ENCODE measurements around the gene SPATA20.

Gene SPATA20

DNA sequence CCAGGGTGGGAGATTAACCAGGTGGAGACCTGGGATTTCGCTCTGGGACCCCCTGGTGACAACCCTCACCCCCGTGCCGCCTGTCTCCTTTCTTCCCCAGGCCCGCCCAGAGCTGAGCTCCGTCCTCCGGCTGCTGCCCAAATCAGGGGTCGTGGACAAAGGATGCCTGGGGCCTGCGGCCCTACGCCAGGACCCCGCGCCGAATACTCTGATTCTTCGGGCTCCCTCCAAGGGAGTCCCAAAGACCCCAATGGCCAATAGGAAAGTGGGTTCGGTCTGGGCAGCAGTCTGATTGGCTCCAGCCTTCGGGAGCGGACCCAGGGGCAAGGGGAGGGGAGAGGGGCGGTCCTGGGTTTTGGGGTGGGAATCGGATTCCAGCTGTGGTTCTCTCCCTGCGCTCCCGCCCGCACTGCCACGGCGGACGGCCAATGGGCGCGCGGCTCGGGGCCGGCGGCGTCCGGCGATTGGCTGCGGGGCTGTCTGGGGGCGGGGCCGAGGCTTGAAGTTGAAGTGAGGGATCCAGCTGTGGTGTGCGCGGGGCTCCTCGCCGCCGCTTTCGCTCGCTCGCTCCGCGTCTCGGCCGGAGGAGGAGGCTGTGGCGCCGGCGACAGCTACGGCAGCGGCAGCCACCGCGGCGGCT lies 13.3 kb downstream of the SPATA20 start, which contains the start of gene CACNA1G:
Gene CACNA1G (plus strand): TSS at position 531 of the 640 bp plus-strand sequence. CDS start 745 bp downstream, outside the sequence.
- no peak for DNase-seq

DNA sequence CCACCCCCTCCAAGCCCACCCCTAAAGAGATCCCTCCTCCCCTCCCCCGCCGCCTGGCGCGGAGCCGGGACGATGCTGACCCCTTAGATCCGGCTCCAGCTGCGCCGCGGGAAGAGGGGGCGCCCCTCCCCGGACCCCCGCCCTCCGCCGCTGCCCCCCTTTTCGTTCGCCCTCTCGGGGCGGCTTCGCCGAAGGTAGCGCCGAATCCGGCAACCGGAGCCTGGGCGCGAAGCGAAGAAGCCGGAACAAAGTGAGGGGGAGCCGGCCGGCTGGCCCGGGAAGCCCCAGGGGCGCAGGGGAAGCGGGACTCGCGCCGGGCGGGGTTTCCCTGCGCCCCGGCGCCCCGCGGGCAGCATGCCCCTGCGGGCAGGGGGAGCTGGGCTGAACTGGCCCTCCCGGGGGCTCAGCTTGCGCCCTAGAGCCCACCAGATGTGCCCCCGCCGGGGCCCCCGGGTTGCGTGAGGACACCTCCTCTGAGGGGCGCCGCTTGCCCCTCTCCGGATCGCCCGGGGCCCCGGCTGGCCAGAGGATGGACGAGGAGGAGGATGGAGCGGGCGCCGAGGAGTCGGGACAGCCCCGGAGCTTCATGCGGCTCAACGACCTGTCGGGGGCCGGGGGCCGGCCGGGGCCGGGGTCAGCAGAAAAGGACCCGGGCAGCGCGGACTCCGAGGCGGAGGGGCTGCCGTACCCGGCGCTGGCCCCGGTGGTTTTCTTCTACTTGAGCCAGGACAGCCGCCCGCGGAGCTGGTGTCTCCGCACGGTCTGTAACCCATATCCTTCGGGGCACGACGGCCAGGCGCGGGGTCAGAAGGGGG lies 14.2 kb downstream of the SPATA20 start:
- no peak for DNase-seq

DNA sequence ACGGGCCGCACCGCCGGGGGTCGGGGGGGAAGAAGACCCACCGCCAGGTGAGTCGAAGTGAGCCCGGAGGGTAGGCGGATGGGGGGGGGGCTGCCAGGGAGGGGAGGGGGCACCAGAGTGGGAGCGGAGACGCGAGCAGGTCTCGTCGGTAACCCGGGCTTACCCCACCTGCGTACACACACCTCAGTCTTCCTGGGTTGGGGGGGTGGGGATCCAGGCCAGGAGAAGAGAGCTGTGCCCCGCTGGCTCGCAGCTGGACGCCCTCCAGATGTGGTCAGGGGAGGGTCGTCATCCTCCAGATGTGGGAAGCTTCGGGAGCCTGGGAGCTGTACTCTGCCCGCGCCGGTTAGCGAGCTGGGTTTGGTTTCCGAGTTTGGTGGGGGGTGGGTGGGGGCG lies 14.8 kb downstream of the SPATA20 start:
- no peak for DNase-seq

DNA sequence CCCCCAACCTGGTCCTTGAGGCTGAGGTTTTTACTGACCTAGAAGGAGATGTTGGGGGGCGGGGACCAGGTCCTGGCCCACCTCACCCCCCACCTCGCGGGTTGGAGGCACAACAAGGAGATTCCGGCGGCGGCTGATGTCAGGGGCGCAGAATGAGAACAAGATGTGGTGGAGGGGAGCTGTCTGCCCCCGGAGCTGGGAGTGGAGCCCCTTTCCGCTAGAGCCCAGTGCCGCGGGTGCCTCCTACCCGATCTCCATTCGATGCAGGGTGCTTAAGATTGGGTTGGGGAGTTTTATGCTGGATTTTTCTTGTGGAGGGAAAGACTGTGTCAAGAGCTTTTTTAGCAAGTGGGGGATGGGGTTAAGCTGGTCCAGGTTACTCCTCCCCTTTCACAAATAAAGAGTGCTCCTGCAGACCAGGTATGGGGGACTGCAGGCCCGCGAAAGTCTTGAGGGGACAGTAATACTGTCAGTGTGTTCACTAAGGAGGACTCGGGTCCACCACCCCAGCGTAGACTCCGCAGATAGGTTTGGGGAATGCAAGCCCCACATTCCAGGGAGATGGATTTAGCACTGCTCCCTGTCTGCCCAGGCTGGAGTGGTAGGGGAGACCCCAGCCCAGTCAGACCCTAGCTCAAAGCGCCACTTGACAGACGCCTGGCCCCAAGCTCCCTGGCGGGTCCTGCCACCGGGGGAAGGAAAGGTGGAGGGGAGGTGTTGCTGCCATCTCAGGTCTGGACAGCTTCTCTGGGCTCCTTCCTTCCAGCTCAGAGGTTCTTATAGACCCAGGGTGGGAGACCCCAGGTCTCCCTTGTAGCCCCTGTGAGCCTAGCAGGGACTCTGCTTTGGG lies 15.5 kb downstream of the SPATA20 start:
- DNase-seq: no peak

DNA sequence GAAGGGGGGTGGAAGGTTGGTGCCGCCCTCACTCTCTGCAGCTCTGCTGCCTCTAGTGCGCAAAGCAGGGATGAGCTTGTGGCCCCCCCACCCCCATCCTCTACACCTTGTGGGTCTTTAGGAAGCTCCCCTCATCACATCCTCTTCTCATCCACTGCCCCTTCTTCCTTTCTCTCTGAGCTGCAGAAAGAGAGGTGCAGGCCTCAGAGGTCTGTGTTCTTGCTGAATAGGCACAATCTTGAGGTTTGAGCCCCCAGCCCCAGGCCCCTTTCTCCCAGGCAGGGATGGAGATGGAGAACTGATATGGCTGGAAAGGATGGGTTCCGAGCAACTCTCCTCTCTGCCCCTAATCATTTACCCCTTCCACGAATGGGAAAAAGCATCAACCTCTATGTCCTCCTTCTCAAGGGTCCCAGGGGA lies 16.1 kb downstream of the SPATA20 start:
- no peak for DNase-seq

DNA sequence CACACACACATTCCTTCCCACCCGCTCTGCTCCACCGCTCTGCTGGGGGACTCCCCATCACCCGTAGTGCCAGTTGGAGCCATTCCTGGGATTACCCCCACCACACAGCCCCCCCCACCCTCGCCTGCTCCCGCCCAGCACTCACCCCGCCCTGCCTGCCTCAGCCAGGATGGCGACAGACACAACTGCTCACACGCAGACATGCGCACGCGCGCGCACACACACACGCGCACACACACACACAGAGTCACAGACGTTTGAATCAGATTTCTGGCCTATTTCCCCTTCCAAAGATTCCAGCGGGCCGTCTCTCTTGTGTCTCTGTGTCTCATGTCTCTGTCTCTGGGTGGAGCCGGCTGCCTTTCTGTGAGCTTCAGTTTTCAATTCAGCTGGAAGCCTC lies 17.9 kb downstream of the SPATA20 start:
- DNase-seq: no peak

DNA sequence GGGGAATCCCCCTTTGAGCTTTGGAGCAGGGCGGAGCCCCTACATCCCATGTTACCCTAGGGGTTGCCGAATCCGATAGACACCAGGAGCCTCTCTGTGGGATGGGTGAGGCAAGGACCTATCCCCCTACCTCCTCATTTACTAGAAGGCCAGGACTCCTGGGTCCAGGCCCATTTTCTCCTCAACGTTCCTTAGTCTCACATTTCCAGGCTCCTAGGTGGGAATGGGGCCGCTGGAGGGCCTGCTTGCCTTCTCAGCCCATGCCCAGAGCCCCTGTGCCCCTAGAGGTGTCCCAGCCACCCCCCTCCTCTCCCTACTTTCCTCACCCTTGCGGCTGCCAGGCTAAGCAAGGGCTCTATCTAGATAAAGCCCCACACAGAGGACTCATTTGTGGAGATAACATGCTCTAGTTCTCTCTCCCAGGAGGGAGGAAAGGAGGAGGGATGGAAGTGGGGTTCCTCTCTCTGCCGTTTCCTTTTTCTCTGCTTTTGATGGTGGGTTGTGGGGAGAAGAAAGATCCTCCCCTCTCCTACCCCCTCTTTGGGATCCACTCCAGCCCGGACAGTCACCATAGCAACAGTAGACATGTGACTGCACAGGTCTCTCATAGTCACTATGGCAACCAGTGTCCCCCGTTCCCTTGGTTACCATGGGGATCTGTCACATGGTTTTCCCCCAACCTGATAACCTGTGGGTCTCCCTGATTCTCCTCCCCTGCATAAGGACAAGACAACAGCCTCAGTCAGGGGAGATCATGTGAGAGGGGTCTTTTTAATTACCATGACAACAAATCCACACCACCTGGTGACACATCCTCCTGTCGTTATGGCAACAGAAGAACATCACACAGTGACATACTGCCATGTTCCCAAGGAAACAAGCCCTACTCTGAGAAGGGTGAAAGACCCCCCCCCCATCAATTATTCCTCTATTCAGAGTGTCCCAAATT lies 18.7 kb downstream of the SPATA20 start:
- DNase-seq: no peak

DNA sequence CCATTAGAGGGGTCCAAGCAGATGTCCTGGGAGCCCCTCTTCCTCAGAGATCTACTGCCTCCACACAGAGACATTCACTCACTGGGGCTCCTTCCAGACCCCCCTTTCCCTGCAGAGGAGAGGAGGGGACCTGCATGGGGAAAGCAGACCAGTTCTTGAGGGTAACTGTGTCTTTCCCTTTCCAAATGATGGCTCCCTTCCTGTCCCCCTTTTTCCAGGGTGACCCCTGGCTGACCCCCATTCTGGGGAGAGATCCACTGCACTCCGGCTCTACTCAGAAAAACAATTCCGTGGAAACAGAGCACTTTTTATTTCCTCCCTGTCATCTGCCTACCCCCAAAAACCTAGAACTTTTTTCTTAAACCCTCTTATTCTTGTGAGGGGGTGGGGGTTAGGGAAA lies 19.9 kb downstream of the SPATA20 start:
- DNase-seq: no peak

DNA sequence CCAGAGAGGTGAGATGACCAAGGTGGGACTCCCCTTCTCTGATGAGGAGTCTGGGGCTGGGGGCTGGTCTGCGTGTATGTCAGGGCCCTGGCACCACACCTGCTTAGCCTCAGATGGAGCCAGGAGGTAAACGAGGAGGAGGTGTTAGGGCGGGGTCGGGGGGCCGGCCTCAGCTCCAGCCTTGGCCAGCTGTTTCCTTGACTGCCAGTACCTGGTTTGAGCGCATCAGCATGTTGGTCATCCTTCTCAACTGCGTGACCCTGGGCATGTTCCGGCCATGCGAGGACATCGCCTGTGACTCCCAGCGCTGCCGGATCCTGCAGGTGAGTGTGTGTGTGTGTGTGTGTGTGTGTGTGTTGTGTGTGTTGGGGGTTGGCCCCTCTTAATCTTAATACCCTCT lies 21.7 kb downstream of the SPATA20 start:
- no peak for DNase-seq

DNA sequence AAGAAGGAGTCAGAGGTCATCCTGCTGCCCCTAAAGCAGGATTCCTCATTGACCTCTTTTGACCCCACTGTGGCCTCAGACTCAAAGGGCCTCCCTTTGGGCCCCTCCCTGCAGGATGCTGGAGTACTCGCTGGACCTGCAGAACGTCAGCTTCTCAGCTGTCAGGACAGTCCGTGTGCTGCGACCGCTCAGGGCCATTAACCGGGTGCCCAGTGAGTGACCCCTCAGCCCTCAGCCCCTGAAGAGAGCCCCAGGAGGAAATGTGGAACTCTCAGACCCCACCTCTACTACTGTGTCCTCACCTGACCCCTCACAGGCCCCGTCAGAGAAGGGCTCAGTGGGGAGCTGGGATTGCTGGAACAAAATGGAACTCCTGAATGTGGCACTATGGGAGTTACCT lies 22.6 kb downstream of the SPATA20 start:
- no peak for DNase-seq

DNA sequence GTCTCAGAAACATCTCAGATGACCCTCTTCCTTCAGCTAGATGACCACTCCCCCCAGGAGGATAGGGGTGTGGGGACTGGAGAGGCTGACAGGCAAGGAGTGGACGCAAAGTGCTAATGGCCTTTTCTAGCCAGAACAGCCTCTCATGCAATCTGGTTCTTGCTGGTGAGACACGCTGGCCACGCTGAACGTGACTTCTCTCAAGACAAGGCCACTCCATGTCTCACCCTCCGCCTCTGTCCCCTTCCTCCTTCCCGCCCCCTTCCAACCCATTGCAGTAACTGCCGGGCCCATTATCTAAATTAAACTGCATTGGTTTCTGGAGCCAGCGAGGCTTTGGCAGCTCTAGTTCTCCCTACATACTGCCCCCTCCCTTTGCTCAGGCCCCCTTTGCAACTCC lies 23.1 kb downstream of the SPATA20 start:
- no peak for DNase-seq

DNA sequence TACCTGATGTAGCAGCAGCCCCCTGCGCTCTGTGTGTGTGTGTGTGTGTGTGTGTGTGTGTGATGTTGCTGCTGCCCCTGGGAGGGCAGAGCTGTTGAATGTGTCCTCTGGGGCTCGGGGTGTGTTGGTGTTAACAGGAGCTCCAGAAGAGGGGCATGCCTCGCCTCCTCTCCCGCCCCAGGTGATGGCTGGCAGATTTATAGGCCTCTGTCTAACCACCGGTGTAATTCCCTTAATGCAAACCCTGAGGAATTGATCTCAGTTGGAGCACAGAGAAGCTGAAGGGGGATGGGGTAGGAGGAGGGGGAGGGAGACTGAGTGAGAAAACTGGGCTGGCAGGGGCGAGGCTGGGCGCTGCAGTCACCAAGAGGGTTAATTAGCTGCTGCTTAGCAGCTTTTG lies 23.6 kb downstream of the SPATA20 start:
- DNase-seq: no peak

DNA sequence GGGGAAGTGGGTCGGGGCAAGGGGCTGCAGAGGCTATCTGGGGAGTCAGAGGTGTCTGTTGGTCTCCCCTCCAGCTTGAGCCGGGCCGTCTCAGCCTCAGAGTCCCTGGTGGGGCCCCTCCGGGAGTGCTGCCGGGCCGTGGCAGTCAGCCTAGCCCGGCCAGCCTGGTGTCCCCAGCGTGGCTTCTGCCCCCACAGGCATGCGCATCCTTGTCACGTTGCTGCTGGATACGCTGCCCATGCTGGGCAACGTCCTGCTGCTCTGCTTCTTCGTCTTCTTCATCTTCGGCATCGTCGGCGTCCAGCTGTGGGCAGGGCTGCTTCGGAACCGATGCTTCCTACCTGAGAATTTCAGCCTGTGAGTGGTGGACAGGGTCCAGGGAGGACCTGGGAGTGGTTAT lies 24.7 kb downstream of the SPATA20 start:
- DNase-seq: no peak

DNA sequence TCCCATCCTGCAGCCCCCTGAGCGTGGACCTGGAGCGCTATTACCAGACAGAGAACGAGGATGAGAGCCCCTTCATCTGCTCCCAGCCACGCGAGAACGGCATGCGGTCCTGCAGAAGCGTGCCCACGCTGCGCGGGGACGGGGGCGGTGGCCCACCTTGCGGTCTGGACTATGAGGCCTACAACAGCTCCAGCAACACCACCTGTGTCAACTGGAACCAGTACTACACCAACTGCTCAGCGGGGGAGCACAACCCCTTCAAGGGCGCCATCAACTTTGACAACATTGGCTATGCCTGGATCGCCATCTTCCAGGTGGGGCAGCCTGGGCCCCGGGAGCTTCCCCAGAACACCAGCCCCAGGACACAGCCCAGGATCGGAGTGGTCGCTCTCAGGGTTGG lies 25.6 kb downstream of the SPATA20 start:
- DNase-seq: no peak

DNA sequence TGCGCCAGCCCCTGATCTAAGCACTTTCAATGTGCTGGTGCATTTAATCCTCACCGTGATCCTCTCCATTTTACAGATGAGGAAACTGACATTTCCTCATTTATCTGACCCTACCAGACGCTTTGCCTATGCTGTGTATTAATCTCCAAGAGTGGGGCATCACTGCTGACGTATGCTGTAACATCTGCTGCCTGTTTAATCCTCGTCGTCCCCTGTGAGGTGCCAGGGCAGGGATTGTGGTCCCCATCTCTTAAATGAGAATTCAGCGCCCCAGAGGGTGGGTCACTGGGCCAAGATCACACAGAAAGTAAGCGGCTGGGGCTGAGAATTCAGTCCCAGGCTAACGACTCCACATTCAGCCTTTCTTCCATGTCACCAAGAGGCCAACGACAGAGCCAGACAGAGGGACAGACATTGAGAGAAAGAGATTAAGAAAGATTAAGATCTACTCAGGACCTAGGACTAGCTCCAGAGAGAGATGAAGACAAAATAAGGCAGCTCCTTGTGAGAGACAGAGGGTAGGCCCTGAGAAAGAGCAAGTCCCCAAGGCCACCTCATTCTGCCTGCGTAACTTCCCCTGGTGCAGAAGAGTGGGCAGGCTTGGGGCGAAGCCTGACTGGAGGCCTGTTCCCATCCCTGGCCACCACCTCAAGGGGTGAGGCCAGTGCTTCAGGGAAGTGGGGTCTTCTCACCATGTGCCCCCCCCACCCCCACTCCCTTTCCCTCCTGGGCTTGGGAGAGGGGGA lies 27.1 kb downstream of the SPATA20 start:
- no peak for DNase-seq

DNA sequence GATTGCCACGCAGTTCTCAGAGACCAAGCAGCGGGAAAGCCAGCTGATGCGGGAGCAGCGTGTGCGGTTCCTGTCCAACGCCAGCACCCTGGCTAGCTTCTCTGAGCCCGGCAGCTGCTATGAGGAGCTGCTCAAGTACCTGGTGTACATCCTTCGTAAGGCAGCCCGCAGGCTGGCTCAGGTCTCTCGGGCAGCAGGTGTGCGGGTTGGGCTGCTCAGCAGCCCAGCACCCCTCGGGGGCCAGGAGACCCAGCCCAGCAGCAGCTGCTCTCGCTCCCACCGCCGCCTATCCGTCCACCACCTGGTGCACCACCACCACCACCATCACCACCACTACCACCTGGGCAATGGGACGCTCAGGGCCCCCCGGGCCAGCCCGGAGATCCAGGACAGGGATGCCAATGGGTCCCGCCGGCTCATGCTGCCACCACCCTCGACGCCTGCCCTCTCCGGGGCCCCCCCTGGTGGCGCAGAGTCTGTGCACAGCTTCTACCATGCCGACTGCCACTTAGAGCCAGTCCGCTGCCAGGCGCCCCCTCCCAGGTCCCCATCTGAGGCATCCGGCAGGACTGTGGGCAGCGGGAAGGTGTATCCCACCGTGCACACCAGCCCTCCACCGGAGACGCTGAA lies 28.7 kb downstream of the SPATA20 start:
- DNase-seq: no peak

DNA sequence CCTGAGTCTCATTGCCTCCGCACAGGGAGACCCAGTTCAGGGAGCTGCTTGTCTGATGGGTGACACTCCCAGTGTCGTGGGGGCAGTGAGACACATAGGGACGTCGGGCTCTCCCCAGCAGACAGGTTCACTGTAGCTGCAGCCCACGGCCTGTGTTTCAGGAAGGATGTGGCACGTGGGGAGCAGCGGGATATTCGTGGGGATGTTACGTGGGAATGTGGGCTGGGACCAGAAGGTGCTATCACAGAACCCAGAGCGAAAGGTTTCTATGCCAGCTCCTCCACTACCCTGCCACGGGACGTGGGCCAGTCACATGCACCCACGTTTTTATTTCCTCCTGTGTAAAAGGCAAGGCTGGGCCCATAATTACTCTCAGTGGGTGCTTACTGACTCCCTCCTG lies 29.9 kb downstream of the SPATA20 start:
- DNase-seq: no peak

DNA sequence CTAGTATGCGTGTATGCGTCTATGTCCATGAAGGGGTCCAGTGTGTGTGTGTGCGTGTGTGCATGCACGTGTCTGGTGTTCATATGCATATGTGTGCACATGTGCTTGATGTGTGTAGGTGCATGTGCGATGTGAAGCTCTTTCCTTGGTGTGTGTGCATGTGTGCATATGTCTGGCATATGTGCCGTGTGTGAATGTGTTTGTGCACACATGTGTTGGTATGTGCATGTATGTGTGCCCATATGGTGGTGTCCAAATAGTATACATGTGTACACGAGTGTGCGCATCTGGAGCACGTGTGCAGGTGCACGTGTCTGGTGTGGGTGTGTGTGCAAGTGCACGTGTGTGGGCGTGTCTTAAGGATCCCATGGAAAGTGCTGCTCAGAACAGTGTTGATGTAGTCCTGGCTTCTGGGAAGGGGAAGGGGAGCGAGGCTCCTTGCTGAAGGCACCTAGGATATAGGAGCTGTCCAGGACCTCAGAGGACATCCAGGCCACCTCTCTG lies 30.5 kb downstream of the SPATA20 start:
- no peak for DNase-seq

DNA sequence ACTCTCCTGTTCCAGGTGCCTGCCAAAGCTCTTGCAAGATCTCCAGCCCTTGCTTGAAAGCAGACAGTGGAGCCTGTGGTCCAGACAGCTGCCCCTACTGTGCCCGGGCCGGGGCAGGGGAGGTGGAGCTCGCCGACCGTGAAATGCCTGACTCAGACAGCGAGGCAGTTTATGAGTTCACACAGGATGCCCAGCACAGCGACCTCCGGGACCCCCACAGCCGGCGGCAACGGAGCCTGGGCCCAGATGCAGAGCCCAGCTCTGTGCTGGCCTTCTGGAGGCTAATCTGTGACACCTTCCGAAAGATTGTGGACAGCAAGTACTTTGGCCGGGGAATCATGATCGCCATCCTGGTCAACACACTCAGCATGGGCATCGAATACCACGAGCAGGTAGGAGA lies 31.2 kb downstream of the SPATA20 start:
- DNase-seq: no peak

DNA sequence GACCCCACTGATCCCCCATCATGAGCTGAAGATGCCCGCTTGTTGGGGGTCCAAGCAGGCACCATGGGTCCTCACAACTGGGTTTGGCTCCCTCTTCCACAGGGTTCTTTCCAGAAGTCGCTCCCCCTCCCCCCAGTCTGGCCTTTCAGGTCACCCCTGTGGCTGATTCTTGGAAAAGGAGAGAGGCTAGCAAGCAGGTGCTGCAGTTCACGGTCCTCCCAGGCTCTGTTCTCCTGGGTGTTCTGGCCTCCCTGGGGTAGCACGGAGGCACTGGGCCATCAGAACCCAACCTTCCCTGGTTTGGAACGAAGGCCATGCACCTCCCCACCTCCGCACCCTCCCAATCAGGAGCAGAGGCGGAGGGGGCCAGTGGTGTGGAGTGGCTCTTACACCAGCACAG lies 32.4 kb downstream of the SPATA20 start:
- DNase-seq: no peak

DNA sequence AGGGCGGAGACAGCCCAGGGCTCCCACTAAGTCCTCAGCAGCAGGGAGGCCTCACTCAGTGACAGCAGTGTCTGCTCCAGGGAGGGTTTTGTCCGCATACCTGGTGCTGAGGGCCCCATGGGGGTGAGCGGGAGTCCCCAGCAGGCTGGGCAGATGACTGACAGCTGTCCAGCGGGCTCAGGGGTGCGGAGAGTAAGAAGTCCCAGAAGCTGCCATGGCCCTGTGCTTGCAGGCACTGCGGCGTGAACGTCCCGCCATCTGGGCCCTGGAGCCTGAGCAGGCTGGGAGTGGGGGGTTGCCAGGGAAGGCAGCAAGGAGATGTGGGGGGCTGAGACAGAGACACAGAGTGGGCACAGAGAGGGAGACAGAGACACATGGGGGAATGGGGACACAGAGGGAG lies 33.7 kb downstream of the SPATA20 start:
- no peak for DNase-seq

All from cortex of kidney (tissue), 1 donor.